Sigmoid colon (tissue), 7 donors: ENCODE results near the gene TBX4. TPM values are rescaled to one million over a fixed set of nuclear protein-coding genes. Genes with fewer than 3 reads are reported as not detected.
"Not testable (repeated sequence)": the region's sequence is repeated elsewhere in the genome, so short reads cannot be mapped to it uniquely, and the experiment has no call there.

Experiments
- DNase-seq: peaks from one replicate; pipeline ENCODE4 v3.0.0-alpha.2; 2019
- H3K27ac ChIP-seq, 4 donors: fragments of 200-600 bp; sonication (generic); one replicate each; pipeline ENCODE4 v1.5.1; 2016 to 2019; ENCODE audit warnings: mild to moderate bottlenecking in 1 of 4
- H3K27me3 ChIP-seq, 3 donors: fragments of 200-600 bp; sonication (generic); one replicate each; pipeline ENCODE4 v1.5.1; 2019; ENCODE audit warnings: mild to moderate bottlenecking in 1 of 3
- H3K36me3 ChIP-seq, 4 donors: fragments of 200-600 bp; sonication (generic); one replicate each; pipeline ENCODE4 v1.5.1; 2016 to 2019
- H3K4me1 ChIP-seq, 4 donors: fragments of 200-600 bp; sonication (generic); one replicate each; pipeline ENCODE4 v1.5.1; 2017 to 2019
- H3K4me3 ChIP-seq, 4 donors: fragments of 200-600 bp; sonication (generic); one replicate each; pipeline ENCODE4 v1.5.1; 2017 to 2019; ENCODE audit warnings: mild to moderate bottlenecking in 2 of 4, moderate library complexity in 1 of 4
- H3K9me3 ChIP-seq, 4 donors: fragments of 200-600 bp in 3 of 4; sonication (generic) in 3 of 4; one replicate each; pipeline versions ENCODE4 v1.5.1 to v1.6.1; 2013 to 2019
- CTCF ChIP-seq, 4 experiments: fragments of 450-650 bp in 3 of 4; fragments of 200-600 bp in 1 of 4; IDR thresholded peaks; one replicate each; pipeline ENCODE4 v1.5.1; 2016 to 2019; ENCODE audit warnings: antibody characterized with exemption in 4 of 4, mild to moderate bottlenecking in 3 of 4, moderate library complexity in 2 of 4
- EP300 ChIP-seq, 4 donors: sonication (generic); formaldehyde crosslinking; IDR thresholded peaks; one replicate each; pipeline ENCODE4 v1.6.1; 2017; ENCODE audit warnings: antibody characterized with exemption in 4 of 4
- POLR2A ChIP-seq, 2 donors: fragments of 450-650 bp; IDR thresholded peaks; one replicate each; pipeline ENCODE4 v1.6.1; 2016; ENCODE audit warnings: antibody characterized with exemption in 2 of 2, mild to moderate bottlenecking in 2 of 2, moderate library complexity in 2 of 2
- POLR2AphosphoS5 ChIP-seq, 4 donors: sonication (generic); formaldehyde crosslinking; IDR thresholded peaks; one replicate each; pipeline ENCODE4 v1.6.1; 2017; ENCODE audit warnings: antibody characterized with exemption in 4 of 4
- WGBS, 2 donors: extraction: QIAGEN DNeasy Blood & Tissue Kit; methylation state at CpG; one replicate each; pipeline ENCODE4 v1.1.7; 2013; 5-methylcytosine and 5-hydroxymethylcytosine counted together
- intact Hi-C: fragments of 100-400 bp; cut with DNase I; formaldehyde crosslinking; loops from one replicate; pipeline ENCODE4 v1.15.1; 2023
- polyA plus RNA-seq, 3 donors: library from polyadenylated mRNA; stranded (reverse); fragments of 200-250 nt; gene quantifications; one replicate each; pipeline ENCODE4 v1.2.3, GENCODE V29; 2013
- total RNA-seq, 4 donors: library from RNA; depleted of rRNA; stranded (reverse); fragments of >200 nt; gene quantifications; one replicate each; pipeline ENCODE4 v1.1.0, GENCODE V29; 2016
- donor health status: healthy with polysubstance abuse.
- donor health status: Bipolar disorder and iron deficiency.
- donor health status: healthy.

TBX4 gene
- total and polyA plus RNA-seq, 7 donors, result not detected

- WGBS, 2 donors, result 70 to 76% methylated on average over 3 of the region's 3 CpGs
- no peak overlapping the region for H3K27ac ChIP-seq
- H3K9me3 ChIP-seq, result no peaks in the 10 kb centered on the region
- H3K4me1 ChIP-seq, result no peaks in the 10 kb centered on the region
- H3K36me3 ChIP-seq, result no peaks in the 10 kb centered on the region
- TF ChIP-seq POLR2AphosphoS5 (IDR thresholded peaks at IDR 0.05) (no peak), POLR2A (IDR thresholded peaks at IDR 0.05) (no peak), CTCF (IDR thresholded peaks at IDR 0.05) (no peak), EP300 (IDR thresholded peaks at IDR 0.05) (no peak)
- DNase-seq, result no peak
- intact Hi-C loops, result no loop called here
- peaks cover 0 to 4% (median 0%) of the 10 kb centered on the region in 3 donors for H3K27me3 ChIP-seq
- no peak overlapping the region for H3K4me3 ChIP-seq
Observed at GRCh38 chr17:61519754-61520440, 67.7 kb downstream of the TBX4 start.

GRCh38 chr17:61520897-61521296 is 68.7 kb downstream of the TBX4 start:
- 91 to 92% methylated on average over 3 of the region's 3 CpGs for WGBS, 2 donors
- no peak for TF ChIP-seq POLR2A (IDR thresholded peaks at IDR 0.05)
- no peak for TF ChIP-seq POLR2AphosphoS5 (IDR thresholded peaks at IDR 0.05)
- no peak for TF ChIP-seq CTCF (IDR thresholded peaks at IDR 0.05)
- no peak for TF ChIP-seq EP300 (IDR thresholded peaks at IDR 0.05)
- no peak overlapping the region for H3K27ac ChIP-seq
- H3K36me3 ChIP-seq, result no peaks in the 10 kb centered on the region
- no peak for DNase-seq
- H3K4me3 ChIP-seq, result no peak overlapping the region
- peaks cover 0 to 4% (median 0%) of the 10 kb centered on the region in 3 donors for H3K27me3 ChIP-seq
- intact Hi-C loops, result no loop called here
- H3K9me3 ChIP-seq, result no peaks in the 10 kb centered on the region
- H3K4me1 ChIP-seq, result no peaks in the 10 kb centered on the region

- Histone ChIP-seq H3K4me3 (no peak overlapping the region), H3K9me3 (no peaks in the 10 kb centered on the region), H3K27ac (no peak overlapping the region), H3K27me3 (peaks cover 0 to 4% (median 0%) of the 10 kb centered on the region in 3 donors), H3K4me1 (no peaks in the 10 kb centered on the region), H3K36me3 (no peaks in the 10 kb centered on the region)
- WGBS, 2 donors, result 80 to 82% methylated on average over 1 of the region's 1 CpG
- no peak for DNase-seq
- TF ChIP-seq EP300 (IDR thresholded peaks at IDR 0.05) (no peak), CTCF (IDR thresholded peaks at IDR 0.05) (no peak)
- intact Hi-C loops, result no loop called here
Observed at GRCh38 chr17:61522088-61522487, 69.9 kb downstream of the TBX4 start.

- peaks cover 0 to 4% (median 0%) of the 10 kb centered on the region in 3 donors for H3K27me3 ChIP-seq
- H3K9me3 ChIP-seq, result no peaks in the 10 kb centered on the region
- no peak overlapping the region for H3K4me3 ChIP-seq
- no peaks in the 10 kb centered on the region for H3K36me3 ChIP-seq
- DNase-seq, result no peak
- no peak overlapping the region for H3K27ac ChIP-seq
- intact Hi-C loops, result no loop called here
- TF ChIP-seq EP300 (IDR thresholded peaks at IDR 0.05), result no peak
- TF ChIP-seq POLR2A (IDR thresholded peaks at IDR 0.05), result no peak
- TF ChIP-seq CTCF (IDR thresholded peaks at IDR 0.05), result no peak
- TF ChIP-seq POLR2AphosphoS5 (IDR thresholded peaks at IDR 0.05), result no peak
- no peaks in the 10 kb centered on the region for H3K4me1 ChIP-seq
- whole genome bisulfite sequencing, 2 donors, result 54 to 79% methylated on average over 3 of the region's 3 CpGs
Observed at GRCh38 chr17:61524319-61524718, 72.1 kb downstream of the TBX4 start.

- H3K9me3 ChIP-seq, DNase-seq, H3K4me1 ChIP-seq, intact Hi-C loops, H3K27me3 ChIP-seq, H3K36me3 ChIP-seq, H3K4me3 ChIP-seq, H3K27ac ChIP-seq: not testable (repeated sequence)
- 86 to 94% methylated on average over 2 of the region's 2 CpGs for WGBS, 2 donors
Observed at GRCh38 chr17:61527441-61527840, 75.2 kb downstream of the TBX4 start.
